ENCODE results near the gene CIT.

- TF ChIP-seq POLR2AphosphoS5 (IDR thresholded peaks at IDR 0.05) (no peak), CTCF (IDR thresholded peaks at IDR 0.05) (no peak)
Measured at GRCh38 chr12:119836781-119837180, 40.3 kb downstream of the CIT start.

Measured in sigmoid colon (tissue), 4 donors.